Endodermal cell (in vitro differentiated cells): ENCODE data around the gene CMIP. TPM values are rescaled to one million over a fixed set of nuclear protein-coding genes. Genes with fewer than 3 reads are reported as not detected.

Source experiments
- DNase-seq: peaks from one replicate; pipeline ENCODE4 v3.0.0-alpha.2; 2017
- H3K27ac ChIP-seq: 2 replicates; pipeline ENCODE4 v1.5.1; 2013; ENCODE audit warnings: mild to moderate bottlenecking, low read depth, low read length, moderate library complexity
- H3K27me3 ChIP-seq: 2 replicates; pipeline ENCODE4 v1.6.1; 2013; ENCODE audit warnings: mild to moderate bottlenecking, low read length, moderate library complexity; ENCODE audit not compliant: insufficient read depth, control insufficient read depth, poor library complexity, severe bottlenecking
- H3K36me3 ChIP-seq: 2 replicates; pipeline ENCODE4 v1.7.0; 2013; ENCODE audit warnings: mild to moderate bottlenecking, low read length, moderate library complexity; ENCODE audit not compliant: control insufficient read depth, insufficient read depth
- H3K4me1 ChIP-seq: one replicate; pipeline ENCODE4 v1.7.0; 2013; ENCODE audit warnings: low read length; ENCODE audit not compliant: control insufficient read depth, insufficient read depth
- H3K4me3 ChIP-seq: 2 replicates; pipeline ENCODE4 v1.5.1; 2013; ENCODE audit warnings: mild to moderate bottlenecking, low read length, moderate library complexity
- H3K9ac ChIP-seq: 2 replicates; pipeline ENCODE4 v1.6.1; 2013; ENCODE audit warnings: mild to moderate bottlenecking, low read length, moderate library complexity; ENCODE audit not compliant: poor library complexity, severe bottlenecking; ENCODE audit errors: extremely low read depth
- H3K9me3 ChIP-seq: 2 replicates; pipeline ENCODE4 v1.6.1; 2013; ENCODE audit warnings: mild to moderate bottlenecking, low read length, moderate library complexity; ENCODE audit not compliant: control insufficient read depth
- H3K27ac Mint-ChIP-seq: 2 replicates; pipeline ENCODE4 v1.8.0; 2020; ENCODE audit warnings: mixed read lengths
- H3K27me3 Mint-ChIP-seq: 2 replicates; pipeline ENCODE4 v1.8.0; 2021; ENCODE audit warnings: mild to moderate bottlenecking, mixed read lengths; ENCODE audit not compliant: insufficient read depth
- H3K36me3 Mint-ChIP-seq: 2 replicates; pipeline ENCODE4 v1.8.0; 2020; ENCODE audit warnings: low read depth, mixed read lengths
- H3K4me1 Mint-ChIP-seq: 2 replicates; pipeline ENCODE4 v1.8.0; 2020; ENCODE audit warnings: mixed read lengths
- H3K4me3 Mint-ChIP-seq: 2 replicates; pipeline ENCODE4 v1.8.0; 2020; ENCODE audit warnings: mild to moderate bottlenecking, moderate library complexity, mixed read lengths
- H3K9me3 Mint-ChIP-seq: 2 replicates; pipeline ENCODE4 v1.8.0; 2020; ENCODE audit warnings: mild to moderate bottlenecking, mixed read lengths
- CTCF ChIP-seq: fragments of 200-600 bp; sonication (generic); conservative IDR thresholded peaks from 2 replicates; pipeline ENCODE4 v1.5.0; 2021; ENCODE audit warnings: antibody characterized with exemption, mild to moderate bottlenecking
- WGBS, 2 experiments: methylation state at CpG; one replicate each; pipeline versions ENCODE4 v1.1.5 to v1.1.7; 2013; ENCODE audit warnings: missing lambda C conversion rate in 2 of 2, mixed read lengths in 1 of 2; ENCODE audit not compliant: insufficient coverage in 1 of 2, insufficient read length in 1 of 2; 5-methylcytosine and 5-hydroxymethylcytosine counted together
- total RNA-seq, 2 donors: library from RNA; stranded (reverse); fragmentation: NEBNext Ultra II Directional in 1 of 2; extraction: Animal tissue kit (Norgen Biotek cat#: 25700) in 1 of 2; gene quantifications; 2 replicates in 1 of 2; 3 replicates in 1 of 2; pipeline ENCODE4 v1.2.1, GENCODE V29; 2021

Gene CMIP
- total RNA-seq, 2 donors from 2014 or later: 64.0 to 64.7 TPM

GRCh38 chr16:81528256-81528655, 83.6 kb downstream of the CMIP start:
- H3K27me3 ChIP-seq: no peaks in the 10 kb centered on the region
- H3K4me1 Mint-ChIP-seq: no peaks in the 10 kb centered on the region
- peak; percentile 38 for TF ChIP-seq CTCF
- H3K9me3 Mint-ChIP-seq: peaks cover 12% of the 10 kb centered on the region
- H3K36me3 ChIP-seq: peaks cover 5% of the 10 kb centered on the region
- DNase-seq: no peak
- no peaks in the 10 kb centered on the region for H3K27me3 Mint-ChIP-seq
- no peak overlapping the region for H3K9ac ChIP-seq
- no peak overlapping the region for H3K4me3 Mint-ChIP-seq
- no peak overlapping the region for H3K27ac ChIP-seq
- H3K4me1 ChIP-seq: no peaks in the 10 kb centered on the region
- H3K9me3 ChIP-seq: peaks cover 12% of the 10 kb centered on the region
- H3K36me3 Mint-ChIP-seq: peaks cover 22% of the 10 kb centered on the region
- H3K27ac Mint-ChIP-seq: peak overlapping the region; percentile 7
- no peak overlapping the region for H3K4me3 ChIP-seq
- 98% methylated on average over 2 of the region's 2 CpGs; no CpG with 5 or more reads in 1 of the 2 experiments for WGBS, 2 experiments

GRCh38 chr16:81530296-81530721, 85.7 kb downstream of the CMIP start:
- Mint-ChIP-seq H3K27me3 (no peaks in the 10 kb centered on the region), H3K9me3 (peaks cover 12% of the 10 kb centered on the region), H3K36me3 (peaks cover 20% of the 10 kb centered on the region), H3K4me1 (no peaks in the 10 kb centered on the region), H3K27ac (peak overlapping the region; percentile 20), H3K4me3 (no peak overlapping the region)
- Histone ChIP-seq H3K4me3 (no peak overlapping the region), H3K27me3 (no peaks in the 10 kb centered on the region), H3K36me3 (peaks cover 5% of the 10 kb centered on the region), H3K4me1 (no peaks in the 10 kb centered on the region), H3K27ac (no peak overlapping the region), H3K9ac (no peak overlapping the region), H3K9me3 (peaks cover 12% of the 10 kb centered on the region)
- no peak for TF ChIP-seq CTCF
- 94 to 95% methylated on average over 16 of the region's 16 CpGs for WGBS, 2 experiments
- DNase-seq: no peak

GRCh38 chr16:81530814-81531213, 86.2 kb downstream of the CMIP start:
- H3K36me3 Mint-ChIP-seq: peaks cover 21% of the 10 kb centered on the region
- Histone ChIP-seq H3K36me3 (peaks cover 7% of the 10 kb centered on the region), H3K4me1 (no peaks in the 10 kb centered on the region), H3K9me3 (peaks cover 12% of the 10 kb centered on the region), H3K4me3 (no peak overlapping the region), H3K27me3 (no peaks in the 10 kb centered on the region), H3K27ac (no peak overlapping the region), H3K9ac (no peak overlapping the region)
- TF ChIP-seq CTCF: no peak
- WGBS, 2 experiments: 93% methylated on average over 12 of the region's 12 CpGs
- H3K4me3 Mint-ChIP-seq: no peak overlapping the region
- H3K27ac Mint-ChIP-seq: peak overlapping the region; percentile 20
- H3K27me3 Mint-ChIP-seq: no peaks in the 10 kb centered on the region
- H3K4me1 Mint-ChIP-seq: no peaks in the 10 kb centered on the region
- no peak for DNase-seq
- H3K9me3 Mint-ChIP-seq: peaks cover 12% of the 10 kb centered on the region
